HuH-7.5 (cell line): ENCODE data around the gene GPR55.
A peak's percentile ranks its signal among the peaks of the same experiment; 100 is the strongest.
"Not testable (repeated sequence)": the region's sequence is repeated elsewhere in the genome, so short reads cannot be mapped to it uniquely, and the experiment has no call there.

ENCODE experiments used
- DNase-seq: peaks from one replicate; pipeline ENCODE4 v3.0.0; 2011; ENCODE audit warnings: low spot score

The GPR55 gene

DNA sequence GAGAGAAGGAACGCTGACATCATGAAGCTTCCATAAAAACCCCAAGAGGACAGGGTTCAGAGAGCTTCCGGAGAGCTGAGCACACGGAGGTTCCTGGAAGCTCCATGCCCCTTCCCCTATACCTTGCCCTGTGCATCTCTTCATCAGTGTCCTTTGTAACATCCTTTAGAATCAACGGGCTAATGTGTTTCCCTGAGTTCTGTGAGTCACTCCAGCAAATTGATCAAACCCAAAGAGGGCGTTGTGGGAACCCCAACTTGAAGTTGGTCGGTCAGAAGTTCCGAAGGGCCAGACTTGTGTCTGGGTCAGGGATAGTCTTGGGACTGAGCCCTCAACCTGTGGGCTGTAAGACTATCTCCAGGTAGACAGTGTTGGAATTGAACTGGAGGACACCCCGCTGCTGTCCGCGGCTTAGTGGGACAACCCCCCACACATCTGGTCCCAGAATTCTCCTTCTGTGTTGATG is 25.9 kb upstream of the GPR55 start:
- no peak for DNase-seq

DNA sequence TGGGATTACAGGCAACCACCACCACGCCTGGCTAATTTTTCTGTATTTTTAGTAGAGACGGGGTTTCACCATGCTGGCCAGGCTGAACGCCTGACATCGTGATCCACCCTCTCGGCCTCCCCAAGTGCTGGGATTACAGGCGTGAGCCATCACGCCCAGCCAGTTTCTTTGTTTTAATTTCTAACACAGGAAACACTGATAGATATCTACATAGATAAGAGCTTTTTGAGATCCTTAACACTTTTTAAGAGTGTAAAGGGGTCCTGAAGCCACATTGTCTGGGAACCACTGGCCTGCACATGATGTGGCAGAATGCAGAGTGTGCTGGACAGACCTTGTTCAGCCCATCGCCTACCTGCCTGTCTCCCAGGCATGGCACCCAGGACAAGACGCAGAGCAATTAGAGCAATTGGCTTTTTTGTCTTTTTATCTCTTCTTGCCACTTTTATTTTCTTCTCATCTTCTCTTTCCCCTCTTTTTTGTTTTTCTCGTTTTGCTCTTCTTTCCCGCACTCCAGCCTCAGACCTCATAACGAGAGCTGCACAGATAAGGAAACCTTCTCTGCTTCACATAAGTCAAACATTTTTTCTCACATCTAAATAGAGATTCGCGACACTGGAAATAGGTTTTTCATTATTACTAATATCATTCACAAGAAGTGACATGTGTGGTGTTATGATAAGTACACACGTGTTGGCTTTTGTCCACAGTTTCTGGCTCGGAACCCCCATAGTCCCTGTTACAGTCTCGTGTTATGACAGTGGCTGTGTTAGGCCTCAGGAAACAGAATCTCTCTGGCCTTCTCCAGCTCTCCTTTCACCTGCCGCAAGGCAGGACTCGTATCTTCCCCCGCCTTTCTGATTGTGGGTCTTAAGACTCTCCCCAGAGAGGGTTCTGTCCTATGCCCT is 25.2 kb upstream of the GPR55 start:
- no peak for DNase-seq

DNA sequence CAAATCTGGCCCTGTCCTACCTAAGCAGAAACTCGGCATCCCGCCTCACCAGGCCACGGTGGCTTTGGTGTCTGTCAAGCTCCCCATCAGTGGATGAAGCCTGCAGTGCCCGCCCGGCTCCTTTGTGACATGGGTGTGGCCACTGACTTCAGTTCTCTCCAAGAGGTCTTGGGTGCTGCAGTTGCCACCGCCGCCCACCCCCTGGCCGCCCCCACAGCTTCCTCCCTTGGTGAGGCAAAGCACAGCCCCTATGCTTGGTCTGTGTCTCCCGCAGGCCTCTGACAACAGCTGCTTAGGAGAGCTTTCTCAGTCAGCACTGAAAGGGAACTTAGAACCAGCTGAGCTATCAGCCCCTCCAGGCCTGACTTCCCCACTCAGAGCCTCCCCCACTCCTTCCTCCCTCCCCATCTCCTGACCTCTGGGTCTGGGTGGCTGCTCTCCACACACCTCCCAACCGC is 22.9 kb upstream of the GPR55 start:
- no peak for DNase-seq

DNA sequence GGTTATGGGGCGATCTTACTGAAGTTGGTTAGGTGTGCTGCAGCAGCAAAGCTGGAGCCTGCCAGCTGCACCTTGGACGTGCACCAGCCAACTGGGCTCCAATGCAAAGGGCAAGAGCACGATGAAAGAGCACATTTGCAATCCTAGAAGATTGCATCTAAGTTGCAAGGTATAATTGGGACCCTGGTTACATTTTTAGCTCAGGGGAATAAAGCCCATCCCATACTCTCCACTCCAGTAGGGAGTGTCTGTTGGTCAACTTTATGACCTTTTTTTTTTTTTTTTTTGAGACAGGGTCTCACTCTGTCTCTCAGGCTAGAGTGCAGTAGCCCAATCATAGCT is 22.2 kb upstream of the GPR55 start:
- DNase-seq: no peak

DNA sequence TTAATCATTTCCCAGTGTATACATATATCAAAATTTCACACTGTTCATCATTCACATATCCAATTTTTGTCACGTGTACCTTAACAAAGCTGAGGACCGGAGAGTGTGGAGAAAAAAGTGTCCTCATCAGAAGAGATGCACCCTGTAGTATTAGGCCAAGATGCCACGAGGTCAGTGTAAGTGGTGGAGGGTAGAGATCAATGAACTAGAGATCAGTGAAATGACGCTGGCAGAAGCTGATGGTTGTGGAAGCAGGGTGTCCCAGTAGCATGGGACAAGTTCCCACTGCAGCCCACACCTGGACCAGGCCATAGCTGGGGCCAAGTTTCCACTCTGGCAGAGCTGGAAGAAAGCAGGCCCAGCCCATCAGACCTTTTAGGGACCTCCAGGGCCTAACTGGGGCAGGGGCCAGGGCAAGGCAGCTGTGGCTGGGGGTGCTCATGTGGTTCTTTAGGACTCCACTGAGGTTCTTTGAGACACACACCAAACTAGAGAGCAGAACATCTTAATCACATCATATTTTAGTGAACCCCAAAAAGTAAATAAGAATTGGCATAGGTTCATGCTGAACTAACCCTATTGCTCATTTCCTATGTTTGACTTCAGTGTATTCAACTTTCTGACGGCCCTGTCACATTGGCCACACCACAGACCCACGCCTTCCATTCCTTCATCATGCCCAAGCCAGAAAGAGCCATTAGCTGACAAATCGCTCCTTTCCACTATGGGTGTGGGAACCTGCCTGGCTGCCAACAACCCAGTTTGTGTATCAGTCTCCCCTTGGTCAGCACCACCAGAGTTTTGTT is 21.6 kb upstream of the GPR55 start:
- DNase-seq: no peak

DNA sequence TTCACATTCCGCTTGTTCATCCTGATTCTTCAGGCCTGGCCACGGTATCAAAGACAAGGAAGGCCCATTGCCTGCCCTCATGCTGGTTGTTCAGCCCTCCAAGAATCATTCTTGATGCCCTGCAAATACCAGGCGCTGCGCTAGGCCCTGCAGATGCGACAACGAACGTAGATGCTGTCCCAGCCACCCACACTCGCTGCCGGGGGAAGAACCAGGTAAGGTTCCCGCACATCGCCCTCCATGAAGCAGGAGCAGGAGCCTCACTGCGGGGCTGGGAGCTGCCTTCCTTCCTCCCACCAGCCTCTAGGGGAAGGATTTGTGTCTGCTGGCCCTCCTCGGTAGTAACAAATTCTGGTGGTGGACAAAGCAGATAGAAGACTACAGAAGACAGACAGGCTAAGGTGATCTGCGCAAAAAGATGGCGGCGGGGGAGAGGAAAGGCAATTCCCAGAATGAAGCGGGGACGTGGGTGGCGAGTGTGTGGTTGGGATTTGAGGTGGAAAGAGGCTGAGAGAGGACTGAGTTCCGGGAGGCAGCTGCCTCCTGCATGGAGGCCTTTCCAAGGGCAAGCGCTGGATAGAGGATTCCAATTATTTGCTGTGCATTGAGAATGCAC is 19.8 kb upstream of the GPR55 start:
- DNase-seq: no peak

DNA sequence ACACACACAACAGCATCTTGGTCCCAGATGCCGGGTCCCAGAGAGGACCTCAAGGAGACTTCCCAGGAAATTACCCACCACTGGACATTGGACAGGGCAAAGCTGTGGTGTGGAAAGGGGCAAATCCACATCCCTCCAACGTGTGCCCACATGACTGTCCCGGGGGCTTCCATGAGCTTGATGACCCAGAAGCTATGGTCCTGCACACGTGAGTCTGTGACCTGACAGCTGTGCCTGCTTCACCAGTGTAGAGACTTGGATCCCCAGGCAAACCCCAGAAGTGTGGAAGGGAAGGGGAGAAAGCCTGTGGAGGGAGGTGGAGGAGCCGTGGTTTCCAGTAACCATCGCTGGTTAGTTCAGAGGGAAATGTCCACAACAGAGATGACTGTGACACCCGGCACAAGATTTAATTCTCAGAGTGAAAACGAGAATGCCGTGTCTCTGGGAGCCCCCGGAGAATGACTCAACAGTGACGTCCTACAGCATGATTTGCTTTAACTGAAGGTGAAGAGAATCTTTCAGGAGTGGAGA is 19.1 kb upstream of the GPR55 start:
- no peak for DNase-seq

DNA sequence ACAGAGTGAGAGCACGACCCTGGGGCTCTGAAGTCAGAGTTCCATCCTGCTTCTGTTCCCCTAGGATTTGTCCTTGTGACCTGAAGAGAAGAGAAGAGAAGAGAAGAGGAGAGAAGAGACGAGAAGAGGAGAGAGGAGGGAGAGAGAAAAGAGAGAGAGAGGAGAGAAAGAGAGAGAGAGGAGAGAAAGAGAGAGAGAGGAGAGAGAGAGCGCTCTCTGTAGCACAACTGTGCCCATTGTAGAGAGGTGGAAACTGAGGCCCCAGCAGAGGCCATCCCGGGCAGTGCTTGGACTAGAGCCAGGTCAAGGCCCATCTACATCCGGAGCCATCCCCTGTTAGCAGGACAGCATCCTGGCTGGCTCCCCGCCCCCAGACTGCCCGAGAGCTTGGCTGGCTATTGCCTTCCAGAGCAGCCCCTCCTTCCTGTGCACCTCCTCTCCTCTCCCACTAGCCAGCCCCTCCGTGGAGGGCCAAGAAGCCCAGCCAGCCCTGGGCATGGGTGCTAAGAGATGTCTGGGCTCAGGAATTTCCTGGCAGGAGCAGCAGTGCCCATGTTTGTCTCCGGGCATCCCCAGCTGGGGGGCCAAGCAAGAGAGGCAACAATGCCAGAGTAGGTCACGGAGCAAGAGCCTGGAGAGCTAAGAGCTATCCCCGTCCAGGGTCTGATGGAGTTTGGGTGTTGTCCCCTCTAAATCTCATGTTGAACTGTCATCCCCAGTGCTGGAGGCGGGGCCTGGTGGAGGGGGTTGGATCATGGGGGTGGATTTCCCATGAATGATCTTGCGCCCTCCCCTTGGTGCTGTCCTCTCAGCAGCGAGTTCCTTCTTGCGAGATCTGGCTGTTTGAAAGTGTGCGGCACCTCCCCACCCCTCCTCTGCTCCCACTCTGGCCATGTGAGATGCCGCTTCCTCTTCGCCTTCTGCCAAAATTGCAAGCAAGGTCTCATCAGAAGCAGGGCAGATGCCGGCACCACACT is 18.2 kb upstream of the GPR55 start:
- no peak for DNase-seq

DNA sequence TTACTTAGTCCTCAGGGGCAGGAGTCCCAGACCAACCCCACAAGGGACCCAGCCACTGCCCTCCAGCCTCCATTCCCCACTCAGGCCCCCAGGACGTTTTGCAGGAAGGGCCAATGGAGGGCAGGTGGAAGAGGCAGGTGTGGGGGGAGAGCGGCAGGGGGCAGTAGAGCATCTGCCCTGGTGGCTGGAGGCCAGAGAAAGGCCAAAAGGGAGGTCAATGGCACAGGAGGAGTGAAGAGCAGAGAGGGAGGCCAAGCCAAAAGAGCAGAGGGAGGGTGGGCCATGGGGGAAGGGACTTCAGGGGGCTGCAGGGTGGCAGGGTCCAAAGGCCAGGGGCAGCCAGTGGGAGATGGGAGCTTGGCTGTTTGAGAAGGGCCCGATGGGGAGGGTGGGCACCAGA is 17.3 kb upstream of the GPR55 start:
- DNase-seq: peak; percentile 55

DNA sequence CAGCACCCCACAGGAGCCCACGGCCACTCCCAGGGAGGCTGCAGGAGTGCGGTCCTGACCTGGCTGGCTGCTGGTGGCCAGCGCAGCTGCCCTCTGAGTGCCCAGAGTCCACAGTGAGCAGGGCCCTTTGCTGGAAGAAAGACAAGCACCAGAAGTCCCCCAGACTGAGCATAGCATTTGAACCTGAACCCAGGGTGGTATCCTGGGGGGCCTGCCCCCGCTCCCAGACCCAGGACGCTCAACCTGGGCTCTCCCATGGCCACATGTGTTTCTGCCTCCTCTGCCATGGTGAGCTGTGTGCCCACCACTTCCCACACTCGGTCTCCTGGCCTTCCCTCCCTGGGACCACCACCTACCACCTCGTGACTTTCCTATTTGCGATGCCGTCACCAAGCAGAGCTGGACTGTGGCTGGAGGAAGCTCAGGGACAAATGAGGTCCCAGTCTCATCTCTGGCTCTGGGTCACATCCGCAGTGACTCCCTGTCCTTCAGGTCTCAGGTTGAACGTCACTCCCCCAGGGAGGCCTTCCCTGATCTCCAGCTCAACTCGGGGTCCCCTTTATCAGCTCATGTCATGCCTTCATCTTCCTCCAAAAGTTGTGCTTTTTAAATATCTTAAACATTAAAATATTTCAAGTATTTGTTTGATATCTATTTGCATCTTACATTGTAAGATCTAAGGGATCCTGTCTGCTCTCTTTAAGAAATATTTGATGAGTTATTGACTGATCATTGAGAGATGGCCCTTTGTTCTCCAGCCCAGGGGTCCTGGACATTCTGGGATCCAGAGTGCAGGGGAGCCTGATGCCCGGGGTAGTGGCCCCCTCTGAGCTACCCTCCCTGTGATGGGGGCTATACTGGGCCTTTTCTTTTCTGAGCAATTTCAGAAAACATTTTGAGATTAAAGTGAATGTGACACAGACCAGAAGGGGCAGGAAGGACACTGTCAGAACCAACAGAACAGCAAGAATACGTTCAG is 16.4 kb upstream of the GPR55 start:
- no peak for DNase-seq

DNA sequence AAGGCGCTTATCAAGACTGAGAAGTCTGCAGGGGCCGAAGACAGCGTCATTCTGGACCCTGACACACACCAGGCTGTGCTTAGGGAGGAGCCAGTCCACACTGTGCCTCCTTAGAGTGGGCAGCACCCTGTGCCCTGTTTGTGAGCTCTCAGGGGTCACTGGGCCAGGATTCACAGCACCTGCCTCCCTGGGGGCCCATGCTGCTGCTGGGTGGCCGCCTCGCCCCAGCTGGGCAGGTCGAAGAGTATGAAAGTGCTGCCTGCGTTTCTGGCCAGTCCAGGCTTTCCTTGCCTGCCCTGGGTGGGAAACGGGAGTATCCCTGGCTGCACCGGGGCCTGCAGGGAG is 15.4 kb upstream of the GPR55 start:
- no peak for DNase-seq

DNA sequence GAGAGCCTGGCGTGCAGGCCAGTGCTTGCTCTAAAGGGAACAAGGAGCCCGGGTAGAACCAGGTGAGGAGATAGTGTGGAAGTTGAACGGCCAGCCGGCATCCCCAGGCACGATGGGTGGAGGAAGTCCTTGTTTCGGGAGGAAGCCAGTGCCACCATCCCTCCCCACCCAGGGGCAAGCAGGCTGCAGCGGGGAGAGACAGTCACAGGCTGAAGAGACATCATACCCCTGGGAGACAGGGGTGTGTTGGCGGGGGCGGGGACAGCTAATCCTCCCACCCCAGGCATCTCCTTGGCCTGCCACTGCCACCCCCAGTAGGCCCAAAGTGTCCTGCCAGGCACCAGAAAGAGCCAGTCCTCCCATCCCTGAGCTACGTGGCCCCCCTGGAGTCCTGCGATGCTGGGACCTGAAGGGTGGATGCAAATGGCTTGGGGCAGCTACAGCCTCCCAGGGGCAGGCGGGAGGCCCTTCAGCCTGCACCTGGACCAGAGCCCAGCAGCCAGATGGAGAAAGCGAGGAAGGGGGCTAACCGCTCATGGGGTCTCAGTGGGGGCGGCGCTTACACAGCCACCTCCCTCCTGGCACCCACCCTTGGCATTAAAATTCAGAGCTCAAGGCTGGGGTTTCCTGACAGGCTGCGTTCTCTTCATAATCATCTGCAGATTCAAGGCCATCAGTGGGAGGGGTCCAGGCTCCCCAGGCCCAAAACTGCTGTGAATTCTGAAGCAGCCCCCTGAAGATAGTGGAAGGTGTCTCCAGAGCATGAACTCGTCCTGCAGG is 14.8 kb upstream of the GPR55 start:
- no peak for DNase-seq

DNA sequence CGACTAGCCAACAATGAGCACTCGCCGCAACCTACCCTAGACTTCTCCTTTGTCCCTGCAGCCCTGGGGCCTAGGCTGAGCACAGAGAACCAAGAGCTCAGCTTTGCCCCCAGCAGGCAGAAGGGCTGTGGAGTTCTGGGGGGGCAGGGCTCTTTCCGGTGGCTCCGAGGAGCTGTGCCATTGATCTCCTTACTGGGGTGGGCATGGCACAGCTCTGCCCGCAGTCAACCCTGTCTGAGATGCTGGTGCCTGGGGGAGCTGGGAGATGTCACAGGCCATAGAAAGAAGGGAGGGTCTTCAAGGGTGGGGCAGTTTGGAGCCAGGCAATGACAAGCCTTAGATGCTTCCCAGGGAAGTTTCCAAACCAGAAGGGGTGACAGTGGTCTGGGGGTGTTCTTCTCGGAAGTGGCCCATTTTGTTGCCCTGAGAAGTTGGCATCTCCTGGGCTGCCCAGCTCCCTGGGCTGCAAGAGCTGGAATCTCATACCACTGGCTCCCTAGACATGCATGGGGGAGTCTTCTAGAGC is 14.1 kb upstream of the GPR55 start:
- DNase-seq: no peak

DNA sequence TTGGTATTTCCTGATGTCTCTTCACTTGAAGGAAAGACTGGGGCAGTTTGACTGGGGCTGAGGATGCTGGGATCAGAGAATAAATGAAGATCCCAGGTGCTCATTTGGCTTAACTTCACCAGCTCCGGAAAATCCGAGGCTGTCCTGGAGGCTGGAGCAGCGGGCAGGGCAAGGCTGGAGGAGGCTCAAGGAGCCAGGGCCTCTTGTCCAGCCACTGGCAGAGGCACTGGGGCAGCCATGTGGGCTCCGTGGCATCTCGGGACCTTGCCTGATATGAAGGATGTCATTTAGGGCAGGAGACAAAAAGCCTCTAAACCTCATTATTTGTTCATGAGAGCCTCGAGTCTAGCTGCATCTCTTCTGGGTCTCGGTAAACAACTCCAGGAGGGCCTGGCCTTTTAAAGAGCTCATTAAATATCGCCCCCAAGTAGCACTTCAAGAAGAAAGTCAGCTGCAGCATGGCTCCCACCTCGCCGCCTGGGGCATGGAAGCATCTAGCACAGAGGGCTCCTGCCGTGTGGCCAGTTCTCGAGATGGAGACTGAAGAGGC is 13.5 kb upstream of the GPR55 start:
- no peak for DNase-seq

DNA sequence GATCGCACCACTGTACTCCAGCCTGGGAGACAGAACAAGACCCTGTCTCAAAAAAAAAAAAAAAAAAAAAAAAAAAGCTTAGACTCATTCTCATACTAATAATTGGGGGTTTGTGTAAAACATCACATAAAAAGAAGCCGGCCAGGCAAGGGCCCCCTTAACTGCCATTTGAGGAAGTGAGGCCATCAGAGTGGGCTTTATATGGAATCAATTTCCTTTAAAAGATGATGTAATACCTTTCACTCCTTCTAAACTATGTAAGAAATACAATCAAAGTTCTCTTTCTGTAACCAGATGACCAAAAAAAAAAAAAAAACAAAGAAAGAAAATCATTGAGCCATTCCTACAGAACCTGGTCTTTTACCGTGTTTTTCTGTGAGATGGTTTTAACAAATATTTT is 13.1 kb upstream of the GPR55 start:
- no peak for DNase-seq

DNA sequence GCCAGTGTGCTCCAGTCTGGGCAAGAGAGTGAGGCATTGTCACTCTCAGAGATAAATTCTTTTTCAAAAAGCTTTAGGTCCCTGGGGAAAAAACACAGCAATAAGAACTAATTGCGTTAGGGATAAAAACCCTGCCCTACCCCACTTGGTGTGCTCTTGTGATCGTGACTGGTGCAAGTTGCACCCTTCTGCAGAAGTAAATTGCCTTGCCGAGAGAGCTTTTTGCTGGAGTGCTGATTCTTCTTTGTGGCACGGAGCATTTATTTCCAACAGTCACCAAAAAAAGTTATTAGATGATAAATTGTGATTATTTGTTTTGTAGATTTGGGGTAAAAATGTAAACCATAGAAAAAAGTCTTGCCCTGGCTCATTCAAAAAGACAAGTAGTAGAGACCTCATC is 12.3 kb upstream of the GPR55 start:
- no peak for DNase-seq

DNA sequence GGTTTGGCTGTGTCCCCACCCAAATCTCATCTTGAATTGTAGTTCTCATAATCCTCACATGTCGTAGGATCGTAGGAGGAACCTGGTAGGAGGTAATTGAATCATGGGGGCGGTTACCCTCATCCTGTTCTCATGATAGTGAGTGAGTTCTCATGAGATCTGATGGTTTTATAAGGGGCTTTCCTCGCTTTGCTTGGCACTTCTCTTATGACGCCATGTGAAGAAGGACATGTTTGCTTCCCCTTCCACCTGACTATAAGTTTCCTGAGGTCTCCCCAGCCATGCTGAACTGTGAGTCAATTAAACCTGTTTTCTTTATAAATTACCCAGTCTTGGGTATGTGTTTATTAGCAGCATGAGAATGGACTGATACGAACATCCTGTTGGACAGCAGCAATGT is 11.2 kb upstream of the GPR55 start:
- DNase-seq: not testable (repeated sequence)

DNA sequence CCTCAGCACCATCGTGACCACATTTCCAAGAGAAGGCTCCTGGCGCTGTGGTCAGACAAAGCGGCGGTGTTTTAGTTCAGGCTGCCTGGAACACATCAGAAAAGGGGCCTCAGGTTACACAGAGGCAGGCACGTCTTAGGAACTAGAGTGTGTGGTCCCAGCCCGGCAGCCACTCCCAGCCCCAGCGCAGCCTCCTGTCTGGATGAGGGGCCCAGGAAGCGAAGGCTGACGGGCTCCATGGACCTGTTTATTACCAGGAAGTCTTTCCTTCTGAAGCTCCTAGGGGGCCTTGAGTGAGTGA is 10.0 kb upstream of the GPR55 start:
- DNase-seq: no peak
